HG02852 (cell line): Measurements from ENCODE around the gene DIP2B.
A peak's percentile ranks its signal among the peaks of the same experiment; 100 is the strongest.
"Not testable (repeated sequence)": the region's sequence is repeated elsewhere in the genome, so short reads cannot be mapped to it uniquely, and the experiment has no call there.

Source experiments
- ATAC-seq: cut with Tn5 transposase; IDR thresholded peaks from one replicate; pipeline ENCODE4 v1.9.1; 2021; ENCODE audit warnings: mild to moderate bottlenecking, moderate library complexity; ENCODE audit not compliant: unreplicated experiment

DIP2B gene

DNA sequence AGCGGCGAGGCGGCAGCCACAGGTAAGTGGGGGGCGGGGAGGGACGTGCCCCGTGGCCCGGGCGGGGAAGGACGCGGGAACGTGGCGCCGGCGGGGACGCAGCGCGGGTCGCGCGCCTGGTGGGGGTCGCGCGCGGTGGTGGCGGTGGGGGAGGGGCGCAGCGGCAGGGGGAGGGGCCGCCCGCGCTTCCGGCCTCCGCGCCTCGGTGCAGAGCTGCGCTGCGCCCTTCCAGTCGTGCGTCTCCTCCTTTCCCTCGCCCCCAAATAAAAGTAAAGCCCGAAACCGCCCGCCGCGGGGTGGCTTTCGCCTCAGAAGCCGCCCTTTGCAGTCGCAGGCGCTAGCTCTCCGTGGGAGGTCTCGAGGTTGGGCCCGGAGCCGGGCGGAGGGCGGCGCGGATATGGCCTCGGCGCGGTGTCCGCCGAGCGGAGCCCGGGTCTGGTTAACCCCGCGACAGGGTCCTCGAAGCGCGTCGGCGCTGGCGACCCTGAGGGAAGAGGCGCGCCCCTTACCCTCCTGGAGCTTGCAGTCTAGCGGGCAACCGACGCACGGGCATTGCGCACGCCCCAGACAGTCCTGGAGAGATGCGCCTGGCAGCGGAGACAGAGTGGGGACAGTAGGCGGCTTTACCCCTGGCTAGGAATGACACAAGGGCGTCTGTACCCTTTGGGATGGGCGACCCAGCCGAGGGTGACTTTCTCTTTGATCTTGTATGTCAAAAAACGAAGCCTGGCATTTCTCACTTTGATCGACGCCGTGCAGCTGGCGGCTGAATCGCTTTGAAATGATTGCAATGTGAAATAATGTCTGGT, 259.7 kb downstream of the DIP2B start:
- peak; percentile 45 for ATAC-seq

DNA sequence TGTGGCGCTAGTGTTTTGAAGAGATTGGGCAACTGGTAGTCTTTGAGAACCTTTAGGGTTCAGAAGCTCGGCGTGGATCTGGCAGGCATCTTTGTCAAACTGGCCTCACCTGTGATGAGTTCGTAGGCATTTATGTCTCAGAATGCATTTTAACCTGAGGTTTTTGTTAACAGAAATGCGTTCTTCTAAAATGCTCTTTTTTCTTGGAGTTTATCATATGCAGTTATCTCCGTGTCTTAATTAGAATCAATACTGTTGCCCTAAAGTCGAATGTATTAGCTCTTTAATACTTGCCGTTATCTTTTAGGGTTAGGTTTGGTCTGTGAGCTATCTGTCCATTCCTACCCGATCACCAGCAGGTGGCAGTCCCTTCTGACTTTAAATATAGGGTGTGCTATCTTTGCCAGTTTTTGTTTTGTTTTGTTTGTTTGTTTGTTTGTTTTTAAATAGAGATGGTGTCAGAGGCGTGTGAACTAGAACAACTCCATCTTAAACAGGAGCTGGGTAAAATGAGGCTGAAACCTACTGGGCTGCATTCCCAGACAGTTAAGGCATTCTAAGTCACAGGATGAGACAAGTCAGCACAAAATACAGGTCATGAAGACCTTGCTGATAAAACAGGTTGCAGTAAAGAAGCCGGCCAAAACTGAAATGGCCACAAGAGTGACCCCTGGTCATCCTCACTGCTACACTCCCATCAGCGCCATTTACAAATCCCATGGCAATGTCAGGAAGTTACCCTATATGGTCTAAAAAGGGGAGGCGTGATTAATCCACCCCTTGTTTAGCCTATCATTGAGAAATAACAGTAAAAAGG, 260.5 kb downstream of the DIP2B start:
- ATAC-seq = peak; percentile 27

DNA sequence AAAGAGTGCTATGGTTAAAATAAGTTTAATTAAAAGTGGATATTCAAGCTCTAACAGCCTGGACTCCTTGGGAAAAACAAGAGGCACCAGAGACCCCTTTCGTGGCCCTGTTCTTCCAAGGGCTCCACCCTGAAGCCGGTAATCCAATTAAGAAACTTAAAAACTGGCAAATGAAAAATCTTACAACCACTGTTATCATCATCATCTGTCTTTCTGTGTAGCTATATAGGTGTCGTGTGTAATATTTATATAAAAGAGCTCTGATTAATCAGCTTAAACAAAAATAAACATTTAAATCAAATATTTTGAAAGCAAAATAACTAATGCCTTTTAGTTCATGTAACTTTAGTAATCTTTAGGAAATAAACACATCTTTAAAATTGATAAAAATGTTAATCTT, 263.6 kb downstream of the DIP2B start:
- no peak for ATAC-seq

DNA sequence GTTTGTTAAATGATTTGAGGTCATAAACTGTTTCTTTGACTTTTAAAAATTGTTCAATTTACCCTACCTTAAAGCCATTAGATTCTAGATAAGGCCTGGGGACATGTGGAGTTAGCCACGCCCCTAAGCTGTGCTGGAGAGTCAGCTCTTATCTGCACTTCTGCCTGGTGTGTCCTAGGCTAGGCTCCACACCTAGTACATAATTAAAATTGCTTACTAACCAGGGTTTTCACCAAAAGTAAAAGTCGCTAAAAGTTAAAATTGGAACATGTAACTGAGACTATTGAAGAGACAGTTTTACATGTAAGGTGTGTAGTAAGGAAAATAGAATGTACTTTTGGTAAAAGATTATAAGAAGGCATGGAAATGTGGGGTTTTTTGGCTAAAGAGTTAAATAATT, 264.0 kb downstream of the DIP2B start:
- not testable (repeated sequence) for ATAC-seq

DNA sequence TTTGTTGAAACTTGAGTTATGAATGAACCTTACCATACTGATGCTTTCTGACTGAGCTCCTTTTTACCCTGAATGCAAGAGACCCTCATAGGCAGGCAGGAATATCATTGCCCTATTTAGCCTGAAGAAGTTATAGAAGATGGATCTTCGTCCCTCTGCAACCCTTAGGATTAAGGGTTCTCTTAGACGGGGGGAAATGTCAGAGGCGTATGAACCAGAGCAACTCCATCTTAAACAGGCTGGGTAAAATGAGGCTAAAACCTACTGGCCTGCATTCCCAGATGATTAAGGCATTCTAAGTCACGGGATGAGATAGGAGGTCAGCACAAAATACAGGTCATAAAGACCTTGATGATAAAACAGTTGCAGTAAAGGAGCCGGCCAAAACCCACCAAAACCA, 266.6 kb downstream of the DIP2B start:
- ATAC-seq = no peak

DNA sequence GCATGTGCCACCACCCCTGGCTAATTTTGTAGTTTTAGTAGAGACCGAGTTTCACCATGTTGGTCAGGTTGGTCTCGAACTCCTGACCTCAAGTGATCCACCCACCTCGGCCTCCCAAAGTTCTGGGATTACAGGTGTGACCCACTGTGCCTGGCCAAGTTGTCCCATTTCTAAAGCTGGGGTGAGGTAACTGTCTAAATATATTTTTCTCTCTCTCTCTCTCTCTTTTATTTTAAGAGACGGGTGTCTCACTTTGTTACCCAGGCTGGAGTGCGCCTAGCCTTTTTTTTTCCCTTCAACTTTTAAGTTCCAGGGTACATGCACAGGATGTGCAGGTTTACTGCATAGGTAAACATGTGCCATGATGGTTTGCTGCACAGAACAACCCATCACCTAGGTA, 267.7 kb downstream of the DIP2B start:
- no peak for ATAC-seq

DNA sequence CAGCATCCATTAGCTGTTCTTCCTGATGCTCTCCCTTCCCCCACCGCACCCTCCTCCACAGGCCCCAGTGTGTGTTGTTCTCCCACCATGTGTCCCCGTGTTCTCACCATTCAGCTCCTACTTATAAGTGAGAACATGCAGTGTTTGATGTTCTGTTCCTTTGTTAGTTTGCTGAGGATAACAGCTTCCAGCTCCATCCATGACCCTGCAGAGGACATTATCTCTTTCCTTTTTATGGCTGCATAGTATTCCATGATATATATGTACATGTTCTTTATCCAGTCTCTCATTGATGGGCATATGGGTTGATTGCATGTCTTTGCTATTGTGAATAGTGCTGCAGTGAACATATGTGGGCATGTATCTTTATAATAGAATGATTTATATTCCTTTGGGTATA, 268.1 kb downstream of the DIP2B start:
- no peak for ATAC-seq

DNA sequence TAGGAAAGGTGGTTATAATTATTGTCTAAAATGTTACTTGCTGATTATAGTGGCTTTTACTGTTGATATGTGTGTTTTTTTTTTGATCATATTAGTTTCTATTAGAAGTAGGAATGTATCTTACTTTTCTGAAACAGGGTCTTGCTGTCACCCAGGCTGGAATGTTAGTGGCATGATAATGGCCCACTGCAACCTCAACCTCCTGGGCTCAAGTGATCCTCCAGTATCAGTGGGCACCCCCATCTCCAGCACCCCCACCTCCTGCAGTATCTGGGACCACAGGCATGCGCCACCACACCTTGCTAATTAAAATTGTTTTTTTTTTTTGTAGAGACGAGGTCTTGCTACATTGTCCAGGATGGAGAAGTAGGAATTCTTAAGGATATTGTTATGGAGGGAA, 270.5 kb downstream of the DIP2B start:
- ATAC-seq = no peak

DNA sequence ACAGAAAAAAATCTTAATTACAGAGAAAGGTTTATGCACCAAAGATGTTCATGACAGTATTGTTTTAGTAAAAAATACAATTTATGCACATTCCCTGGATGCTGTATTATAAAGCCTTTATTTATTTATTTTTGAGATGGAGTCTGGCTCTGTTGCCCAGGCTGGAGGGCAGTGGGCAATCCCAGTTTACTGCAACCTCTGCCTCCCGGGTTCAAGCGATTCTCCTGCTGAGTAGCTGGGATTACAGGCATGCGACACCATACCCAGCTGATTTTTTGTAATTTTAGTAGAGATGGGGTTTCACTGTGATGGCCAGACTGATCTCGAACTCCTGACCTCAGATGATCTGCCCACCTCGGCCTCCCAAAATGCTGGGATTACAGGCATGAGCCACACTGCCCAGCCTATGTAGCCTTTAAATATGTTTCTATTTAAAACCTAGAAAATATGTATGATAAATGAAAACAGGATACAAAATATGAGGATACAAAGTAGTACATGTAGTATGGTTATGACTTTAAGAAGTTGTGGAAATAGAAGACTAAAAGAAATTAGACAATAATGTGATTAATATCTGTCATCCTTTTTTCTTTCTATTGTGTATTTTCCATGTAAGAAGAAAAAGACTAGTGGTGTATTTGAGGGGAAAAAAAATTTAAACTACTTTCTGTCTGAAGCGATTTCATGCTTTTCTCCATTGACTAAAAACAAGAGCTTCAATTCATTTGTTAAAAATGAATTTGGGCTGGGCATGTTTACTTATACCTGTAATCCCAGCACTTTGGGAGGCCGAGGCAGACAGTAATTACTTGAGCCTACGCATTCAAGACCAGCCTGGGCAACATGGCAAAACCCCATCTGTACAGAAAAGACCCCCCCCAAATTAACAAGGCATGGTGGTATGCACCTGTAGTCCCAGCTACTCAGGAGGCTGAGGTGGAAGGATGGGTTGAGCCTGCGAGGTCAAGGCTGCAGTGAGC, 272.3 kb downstream of the DIP2B start:
- ATAC-seq = no peak

DNA sequence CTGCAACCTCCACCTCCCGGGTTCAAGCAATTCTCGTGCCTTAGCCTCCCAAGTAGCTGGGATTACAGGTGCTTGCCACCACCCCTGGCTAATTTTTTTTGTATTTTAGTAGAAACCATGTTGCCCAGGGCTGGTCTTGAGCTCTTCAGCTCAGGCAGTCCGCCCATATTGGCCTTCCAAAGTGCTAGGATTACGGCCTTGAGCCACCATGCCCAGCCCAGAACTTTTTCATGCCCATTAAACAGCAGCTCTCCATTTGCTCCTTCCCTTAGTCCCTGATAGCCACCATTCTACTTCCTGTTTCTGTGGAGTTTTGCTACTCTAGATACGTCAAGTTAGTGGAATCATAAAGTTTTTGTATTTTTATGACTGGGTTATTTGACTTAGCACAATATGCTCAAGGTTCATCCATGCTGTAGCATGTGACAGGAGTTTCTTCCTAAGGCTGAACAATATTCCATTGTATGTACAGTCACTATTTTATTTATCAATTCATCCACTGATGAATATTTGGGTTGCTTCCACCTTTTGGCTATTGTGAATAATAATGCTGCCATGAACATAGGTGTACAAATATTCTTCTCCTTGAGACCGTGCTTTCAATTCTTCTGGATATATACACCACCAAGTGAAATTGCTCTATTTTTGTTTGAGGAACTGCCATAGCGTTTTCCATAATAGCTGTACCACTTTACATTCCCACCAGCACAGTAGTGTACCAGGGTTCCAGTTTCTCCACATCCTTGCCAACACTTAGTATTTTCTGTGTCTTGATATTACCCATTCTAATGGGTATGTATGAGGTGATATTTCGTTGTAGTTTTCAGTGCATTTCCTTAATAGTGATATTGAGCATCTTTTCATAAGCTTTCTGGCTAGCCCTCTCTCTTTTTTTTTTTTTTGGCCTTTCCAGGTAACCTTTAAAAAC, 274.1 kb downstream of the DIP2B start:
- no peak for ATAC-seq

DNA sequence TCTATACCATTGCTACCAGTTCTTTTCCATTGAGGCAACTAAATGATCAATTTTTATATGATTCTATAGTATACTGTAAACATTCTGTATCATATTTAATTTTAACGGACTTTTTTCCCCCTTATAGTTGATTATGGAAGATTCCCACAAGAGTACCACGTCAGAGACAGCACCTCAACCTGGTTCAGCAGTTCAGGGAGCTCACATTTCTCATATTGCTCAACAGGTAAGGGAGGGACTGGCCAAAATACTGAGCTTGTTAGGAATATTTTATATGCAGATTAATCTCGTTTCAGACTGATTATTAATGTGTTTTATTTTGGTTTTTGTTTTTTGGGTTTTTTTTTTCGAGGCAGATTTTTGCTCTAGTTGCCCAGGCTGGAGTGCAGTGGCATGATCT, 275.2 kb downstream of the DIP2B start:
- ATAC-seq = no peak

DNA sequence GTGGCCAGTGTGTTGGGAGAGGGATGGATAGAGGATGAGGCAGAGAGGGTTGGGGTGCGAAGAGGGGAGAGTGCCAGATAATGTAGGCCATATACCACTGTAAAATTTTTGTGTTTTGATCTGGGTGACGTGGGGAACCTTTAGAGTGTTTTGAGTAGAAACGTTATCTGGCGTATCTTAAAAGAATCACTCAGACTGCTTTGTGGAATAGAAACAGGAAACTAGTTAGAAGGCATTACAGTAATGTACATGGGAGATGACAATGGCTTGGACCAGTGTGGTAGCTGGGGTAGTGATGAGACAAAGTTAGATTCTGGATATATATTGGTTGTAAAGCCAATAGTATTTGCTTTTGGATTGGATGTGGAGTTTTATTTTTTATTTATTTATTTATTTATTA, 279.7 kb downstream of the DIP2B start:
- ATAC-seq = no peak

DNA sequence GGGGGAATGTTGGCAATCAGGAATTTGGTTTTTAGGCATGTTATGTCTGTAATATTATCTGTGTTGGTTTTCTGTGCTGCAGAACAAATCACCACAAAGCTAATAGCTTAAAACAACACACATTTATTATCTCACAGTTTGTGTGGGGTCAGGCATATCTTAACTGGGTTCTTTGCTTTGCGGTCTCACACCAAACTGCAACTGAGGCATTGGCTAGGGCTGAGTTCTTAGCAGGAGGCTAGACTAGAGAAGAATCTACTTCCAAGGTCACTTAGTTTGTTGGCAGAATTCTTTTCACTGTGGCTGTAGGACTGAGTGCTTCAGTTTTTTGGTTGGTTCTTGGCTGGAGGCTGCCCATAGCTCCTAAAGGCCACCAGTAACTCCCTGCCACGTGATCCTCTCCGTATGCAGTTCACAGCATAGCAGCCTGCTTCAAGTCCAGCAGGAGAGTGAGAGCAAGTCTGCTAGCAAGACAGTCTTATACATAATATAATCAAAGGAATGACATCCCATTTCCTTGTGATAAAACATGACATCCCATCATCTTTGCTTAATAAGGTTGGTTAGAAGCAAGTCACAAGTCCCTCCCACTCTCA, 280.7 kb downstream of the DIP2B start:
- ATAC-seq = no peak

DNA sequence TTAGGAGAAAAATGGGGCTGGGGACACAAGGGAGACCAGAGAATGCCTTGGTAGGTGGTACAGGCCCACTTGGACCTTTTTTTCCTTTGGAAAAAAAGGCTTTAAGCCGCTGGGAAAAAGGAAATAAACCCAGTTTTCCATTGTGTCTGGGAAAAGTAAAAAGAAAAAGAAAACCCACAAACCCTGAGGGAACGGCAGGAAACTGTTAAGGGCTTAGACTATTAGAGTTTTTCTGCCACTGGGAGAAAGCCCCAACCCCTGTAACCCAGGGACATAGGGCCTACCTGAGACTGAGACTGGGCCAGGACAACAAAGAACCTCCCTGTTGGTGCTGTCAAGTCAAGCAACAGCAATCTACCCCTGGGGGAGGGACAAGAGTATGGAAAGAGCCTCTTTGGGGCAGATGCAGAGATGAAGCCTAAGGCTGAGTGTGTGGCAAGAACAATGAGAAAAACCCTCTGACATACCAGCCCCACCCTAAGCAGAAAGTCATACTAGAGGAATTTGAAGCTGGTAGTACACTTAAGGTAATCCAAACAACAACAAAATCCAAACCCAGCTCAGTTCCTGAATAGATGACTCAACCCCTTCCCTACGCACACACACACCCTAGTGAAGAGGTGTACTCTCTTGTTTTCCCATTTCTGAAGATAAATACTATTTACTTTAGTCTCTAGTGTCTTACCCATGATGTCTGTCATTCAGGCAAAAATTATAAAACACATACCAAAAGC, 281.9 kb downstream of the DIP2B start:
- ATAC-seq = no peak

DNA sequence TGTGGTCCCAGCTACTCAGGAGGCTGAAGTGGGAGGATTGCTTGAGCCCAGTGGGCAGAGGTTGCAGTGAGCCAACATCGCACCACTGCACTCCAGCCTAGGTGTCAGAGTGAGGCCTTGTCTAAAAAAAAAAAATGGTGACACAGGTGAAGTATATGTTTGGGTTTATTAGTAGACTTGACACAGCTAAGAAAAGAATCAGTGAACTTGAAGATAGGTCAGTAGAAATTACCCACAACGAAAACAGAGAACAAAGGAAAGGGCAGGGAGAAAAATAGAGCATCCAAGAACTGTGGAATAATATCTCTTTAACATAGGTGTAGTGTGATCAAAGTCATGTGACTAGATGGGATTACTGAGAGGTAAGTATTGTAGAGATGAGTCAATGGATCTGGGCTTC, 282.8 kb downstream of the DIP2B start:
- no peak for ATAC-seq

DNA sequence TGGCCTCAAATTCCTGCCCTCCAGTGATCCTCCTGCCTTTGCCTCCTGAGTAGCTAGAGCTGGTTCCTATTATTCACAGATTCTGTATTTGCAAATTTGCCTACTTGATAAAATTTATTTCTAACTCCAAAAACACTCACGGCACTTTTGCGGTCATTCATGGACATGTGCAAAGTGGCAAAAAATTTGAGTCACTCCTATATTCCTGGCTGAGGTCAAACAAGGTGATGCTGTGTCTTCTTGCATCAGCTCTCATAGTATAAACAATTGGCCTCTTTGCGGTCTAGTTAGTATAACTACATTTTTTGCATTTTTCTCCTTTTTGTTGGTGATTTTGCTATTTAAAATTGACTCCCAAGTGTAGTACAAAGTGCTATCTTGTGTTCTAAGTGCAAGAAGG, 283.8 kb downstream of the DIP2B start:
- ATAC-seq = no peak

DNA sequence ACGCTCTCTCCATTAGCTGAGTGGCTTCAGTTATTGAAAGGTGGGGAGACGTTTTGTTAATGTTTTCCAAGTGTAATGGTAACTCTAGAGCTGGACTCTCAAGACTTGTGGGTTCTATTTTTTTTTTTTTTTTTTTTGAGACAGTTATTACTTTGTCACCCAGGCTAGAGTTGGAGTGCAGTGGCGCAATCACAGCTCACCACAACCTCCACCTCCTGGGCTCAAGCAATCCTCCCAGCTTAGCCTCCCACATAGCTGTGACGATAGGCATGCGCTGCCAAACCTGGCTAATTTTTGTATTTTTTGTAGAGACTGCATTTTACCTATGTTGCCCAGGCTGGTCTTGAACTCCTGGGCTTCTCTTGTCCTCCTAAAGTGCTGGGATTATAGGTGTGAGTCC, 285.3 kb downstream of the DIP2B start:
- ATAC-seq = no peak
